ENCODE measurements around the gene ACVR1.

ACVR1 gene

DNA sequence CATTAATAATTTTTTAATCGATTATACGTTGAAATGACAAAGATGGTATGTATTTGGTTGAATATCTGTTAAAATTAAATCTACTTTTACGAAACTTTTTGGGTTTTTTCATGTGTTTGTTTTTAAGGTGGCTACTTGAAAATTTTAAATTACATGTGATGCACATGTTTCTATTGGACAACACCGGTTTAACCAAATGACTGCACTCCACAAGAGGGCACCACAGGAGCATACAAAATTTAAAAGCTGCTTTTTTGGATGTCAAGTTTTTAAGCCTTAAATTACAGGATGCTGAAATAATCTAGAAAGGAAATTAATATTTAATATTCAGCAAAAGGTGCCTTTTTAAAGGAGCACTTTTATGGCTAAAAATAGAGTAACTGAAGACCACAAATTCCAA, 98.7 kb downstream of the ACVR1 start:
- H3K9me3 ChIP-seq (replicated peaks in 1 of 2; ENCODE audit: control insufficient read depth in 2 of 2, insufficient read depth in 1 of 2, low read depth in 1 of 2, low read length in 2 of 2), result no peaks in the 10 kb centered on the region
- no peak overlapping the region for H2BK12ac ChIP-seq (ENCODE audit: low read length)
- no peak overlapping the region for H2BK5ac ChIP-seq (ENCODE audit: low read length)
- H3K4me3 ChIP-seq (ENCODE audit: low read length in 2 of 2), result no peak overlapping the region
- no peak overlapping the region for H3K27ac ChIP-seq (replicated peaks; ENCODE audit: low read length)
- no peak overlapping the region for H4K91ac ChIP-seq (ENCODE audit: low read depth, low read length, poor library complexity)
- no peak overlapping the region for H2AFZ ChIP-seq (ENCODE audit: low read length)
- H3K23ac ChIP-seq (ENCODE audit: low read depth, low read length, poor library complexity), result no peak overlapping the region
- H3K18ac ChIP-seq (ENCODE audit: low read length), result no peak overlapping the region
- 100% methylated on average over 2 of the region's 4 CpGs; no CpG with 5 or more reads in 1 of the 2 donors for WGBS, 2 donors (ENCODE audit: extremely low coverage in 2 of 2, insufficient read length in 2 of 2, insufficient replicate concordance in 1 of 2)
- no peak overlapping the region for H2BK15ac ChIP-seq (ENCODE audit: low read length)
- H2AK5ac ChIP-seq (ENCODE audit: low read depth, low read length), result no peak overlapping the region
- no peak for DNase-seq (ENCODE audit: low spot score)
- no peak overlapping the region for H3K14ac ChIP-seq (ENCODE audit: low read length)
- H3K4me1 ChIP-seq (ENCODE audit: control insufficient read depth in 2 of 2, insufficient read depth in 1 of 2, low read depth in 1 of 2, low read length in 2 of 2), result no peaks in the 10 kb centered on the region
- H2BK120ac ChIP-seq (ENCODE audit: low read depth, low read length), result no peak overlapping the region
- H4K8ac ChIP-seq (ENCODE audit: low read depth, low read length), result no peak overlapping the region
- peaks cover 7 to 38% of the 10 kb centered on the region in 2 donors for H3K36me3 ChIP-seq (replicated peaks in 1 of 2; ENCODE audit: control insufficient read depth in 2 of 2, insufficient read depth in 2 of 2, low read length in 2 of 2)
- H3K4me2 ChIP-seq (ENCODE audit: insufficient read depth, low read length, poor library complexity, severe bottlenecking), result no peak overlapping the region
- H3K27me3 ChIP-seq (ENCODE audit: control insufficient read depth in 3 of 3, insufficient read depth in 3 of 3, low read depth in 1 of 3, low read length in 3 of 3), result no peaks in the 10 kb centered on the region
- no peak overlapping the region for H3K4ac ChIP-seq (ENCODE audit: low read length)
- H3K79me1 ChIP-seq (ENCODE audit: low read depth, low read length), result no peaks in the 10 kb centered on the region
- no peak overlapping the region for H3K9ac ChIP-seq (ENCODE audit: low read depth, low read length, poor library complexity)

DNA sequence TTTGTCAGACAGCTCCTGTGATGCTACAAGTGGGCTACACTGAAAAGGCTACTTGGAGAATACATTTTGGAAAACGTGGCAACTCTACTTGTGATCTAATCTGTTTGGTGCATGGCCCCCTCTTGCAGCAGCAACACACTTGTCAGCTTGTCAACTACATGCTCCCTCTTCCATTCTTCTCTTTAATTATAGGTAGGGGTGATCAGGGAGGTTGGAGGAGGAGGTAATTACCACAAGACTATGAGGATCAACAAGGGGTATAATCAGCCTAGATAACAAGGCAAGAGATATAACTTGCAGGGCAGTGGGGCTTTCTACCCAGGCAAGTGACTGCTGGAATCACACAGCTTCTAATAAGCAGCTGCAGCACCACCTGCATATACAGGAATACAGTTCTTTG, 104.9 kb downstream of the ACVR1 start:
- Histone ChIP-seq H2BK15ac (ENCODE audit: low read length) (no peak overlapping the region), H3K18ac (ENCODE audit: low read length) (no peak overlapping the region), H3K36me3 (replicated peaks in 1 of 2; ENCODE audit: control insufficient read depth in 2 of 2, insufficient read depth in 2 of 2, low read length in 2 of 2) (peaks cover 0 to 61% of the 10 kb centered on the region in 2 donors), H2BK5ac (ENCODE audit: low read length) (no peak overlapping the region), H2AK5ac (ENCODE audit: low read depth, low read length) (no peak overlapping the region), H3K23ac (ENCODE audit: low read depth, low read length, poor library complexity) (no peak overlapping the region), H2AFZ (ENCODE audit: low read length) (no peak overlapping the region), H3K79me1 (ENCODE audit: low read depth, low read length) (no peaks in the 10 kb centered on the region), H3K14ac (ENCODE audit: low read length) (no peak overlapping the region), H3K9me3 (replicated peaks in 1 of 2; ENCODE audit: control insufficient read depth in 2 of 2, insufficient read depth in 1 of 2, low read depth in 1 of 2, low read length in 2 of 2) (no peaks in the 10 kb centered on the region), H4K91ac (ENCODE audit: low read depth, low read length, poor library complexity) (no peak overlapping the region), H3K27ac (replicated peaks; ENCODE audit: low read length) (no peak overlapping the region), H3K9ac (ENCODE audit: low read depth, low read length, poor library complexity) (no peak overlapping the region), H3K4me3 (ENCODE audit: low read length in 2 of 2) (no peak overlapping the region), H2BK12ac (ENCODE audit: low read length) (no peak overlapping the region), H3K4me1 (ENCODE audit: control insufficient read depth in 2 of 2, insufficient read depth in 1 of 2, low read depth in 1 of 2, low read length in 2 of 2) (no peaks in the 10 kb centered on the region), H3K27me3 (ENCODE audit: control insufficient read depth in 3 of 3, insufficient read depth in 3 of 3, low read depth in 1 of 3, low read length in 3 of 3) (no peaks in the 10 kb centered on the region), H2BK120ac (ENCODE audit: low read depth, low read length) (no peak overlapping the region), H3K4ac (ENCODE audit: low read length) (no peak overlapping the region), H4K8ac (ENCODE audit: low read depth, low read length) (no peak overlapping the region), H3K4me2 (ENCODE audit: insufficient read depth, low read length, poor library complexity, severe bottlenecking) (no peak overlapping the region)
- WGBS, 2 donors (ENCODE audit: extremely low coverage in 2 of 2, insufficient read length in 2 of 2, insufficient replicate concordance in 1 of 2), result no CpG with 5 or more reads among the region's 1 CpG
- no peak for DNase-seq (ENCODE audit: low spot score)

DNA sequence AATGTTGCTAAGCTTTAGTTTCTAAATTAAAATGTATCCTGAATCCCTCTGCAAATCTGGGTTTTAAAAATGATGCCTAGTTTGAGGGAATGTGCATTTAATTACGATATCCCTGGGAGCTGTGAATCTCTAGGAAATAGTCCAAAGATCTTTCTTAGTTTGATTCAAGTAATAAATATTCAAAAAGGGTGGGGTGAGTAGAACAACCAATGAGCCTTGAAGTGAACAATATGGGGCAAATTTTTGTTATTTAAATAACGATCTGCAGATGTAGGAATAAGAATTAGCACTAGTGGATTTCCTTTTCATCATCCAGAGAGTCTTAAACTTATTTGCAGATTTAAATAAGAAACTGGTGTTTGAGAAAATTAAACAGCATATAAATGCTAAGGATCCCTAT, 106.3 kb downstream of the ACVR1 start:
- H3K4me1 ChIP-seq (ENCODE audit: control insufficient read depth in 2 of 2, insufficient read depth in 1 of 2, low read depth in 1 of 2, low read length in 2 of 2), result no peaks in the 10 kb centered on the region
- H2BK120ac ChIP-seq (ENCODE audit: low read depth, low read length), result no peak overlapping the region
- H3K14ac ChIP-seq (ENCODE audit: low read length), result no peak overlapping the region
- H3K27ac ChIP-seq (replicated peaks; ENCODE audit: low read length), result no peak overlapping the region
- H2BK5ac ChIP-seq (ENCODE audit: low read length), result no peak overlapping the region
- WGBS, 2 donors (ENCODE audit: extremely low coverage in 2 of 2, insufficient read length in 2 of 2, insufficient replicate concordance in 1 of 2), result no CpG with 5 or more reads among the region's 2 CpGs
- H2AFZ ChIP-seq (ENCODE audit: low read length), result no peak overlapping the region
- H3K79me1 ChIP-seq (ENCODE audit: low read depth, low read length), result no peaks in the 10 kb centered on the region
- no peaks in the 10 kb centered on the region for H3K9me3 ChIP-seq (replicated peaks in 1 of 2; ENCODE audit: control insufficient read depth in 2 of 2, insufficient read depth in 1 of 2, low read depth in 1 of 2, low read length in 2 of 2)
- H3K9ac ChIP-seq (ENCODE audit: low read depth, low read length, poor library complexity), result no peak overlapping the region
- H2BK15ac ChIP-seq (ENCODE audit: low read length), result no peak overlapping the region
- H4K8ac ChIP-seq (ENCODE audit: low read depth, low read length), result no peak overlapping the region
- no peak overlapping the region for H3K4me2 ChIP-seq (ENCODE audit: insufficient read depth, low read length, poor library complexity, severe bottlenecking)
- no peak overlapping the region for H3K4me3 ChIP-seq (ENCODE audit: low read length in 2 of 2)
- no peak overlapping the region for H2BK12ac ChIP-seq (ENCODE audit: low read length)
- H3K4ac ChIP-seq (ENCODE audit: low read length), result no peak overlapping the region
- H2AK5ac ChIP-seq (ENCODE audit: low read depth, low read length), result no peak overlapping the region
- no peak for DNase-seq (ENCODE audit: low spot score)
- no peak overlapping the region for H3K18ac ChIP-seq (ENCODE audit: low read length)
- H3K23ac ChIP-seq (ENCODE audit: low read depth, low read length, poor library complexity), result no peak overlapping the region
- H4K91ac ChIP-seq (ENCODE audit: low read depth, low read length, poor library complexity), result no peak overlapping the region
- H3K27me3 ChIP-seq (ENCODE audit: control insufficient read depth in 3 of 3, insufficient read depth in 3 of 3, low read depth in 1 of 3, low read length in 3 of 3), result no peaks in the 10 kb centered on the region
- H3K36me3 ChIP-seq (replicated peaks in 1 of 2; ENCODE audit: control insufficient read depth in 2 of 2, insufficient read depth in 2 of 2, low read length in 2 of 2), result peaks cover 2 to 65% of the 10 kb centered on the region in 2 donors

DNA sequence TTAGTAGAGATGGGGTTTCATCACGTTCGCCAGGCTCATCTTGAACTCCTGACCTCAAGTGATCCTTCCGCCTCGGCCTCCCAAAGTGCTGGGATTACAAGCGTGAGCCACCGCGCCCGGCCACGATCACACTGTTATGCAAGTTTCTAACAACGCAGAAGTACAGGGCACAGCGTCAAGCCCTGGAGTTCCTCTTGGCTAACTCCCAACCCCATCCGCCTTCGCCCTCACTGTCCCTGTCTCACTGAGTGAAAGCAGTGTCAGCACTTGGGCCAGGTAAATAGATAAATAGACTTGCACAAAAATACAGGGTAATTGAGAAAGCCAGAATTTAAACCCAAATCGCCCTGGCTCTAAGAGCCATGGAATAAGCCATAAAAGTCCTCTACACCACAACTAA, 111.7 kb downstream of the ACVR1 start:
- no peak overlapping the region for H2BK12ac ChIP-seq (ENCODE audit: low read length)
- H2BK120ac ChIP-seq (ENCODE audit: low read depth, low read length), result no peak overlapping the region
- no peaks in the 10 kb centered on the region for H3K79me1 ChIP-seq (ENCODE audit: low read depth, low read length)
- no CpG with 5 or more reads among the region's 14 CpGs for WGBS, 2 donors (ENCODE audit: extremely low coverage in 2 of 2, insufficient read length in 2 of 2, insufficient replicate concordance in 1 of 2)
- H2AFZ ChIP-seq (ENCODE audit: low read length), result no peak overlapping the region
- H3K9me3 ChIP-seq (replicated peaks in 1 of 2; ENCODE audit: control insufficient read depth in 2 of 2, insufficient read depth in 1 of 2, low read depth in 1 of 2, low read length in 2 of 2), result peaks cover 0 to 3% of the 10 kb centered on the region in 2 donors
- peaks cover 2 to 42% of the 10 kb centered on the region in 2 donors for H3K36me3 ChIP-seq (replicated peaks in 1 of 2; ENCODE audit: control insufficient read depth in 2 of 2, insufficient read depth in 2 of 2, low read length in 2 of 2)
- DNase-seq (ENCODE audit: low spot score), result no peak
- H2BK5ac ChIP-seq (ENCODE audit: low read length), result no peak overlapping the region
- no peak overlapping the region for H2BK15ac ChIP-seq (ENCODE audit: low read length)
- no peak overlapping the region for H4K91ac ChIP-seq (ENCODE audit: low read depth, low read length, poor library complexity)
- H3K4me1 ChIP-seq (ENCODE audit: control insufficient read depth in 2 of 2, insufficient read depth in 1 of 2, low read depth in 1 of 2, low read length in 2 of 2), result no peaks in the 10 kb centered on the region
- H3K4ac ChIP-seq (ENCODE audit: low read length), result no peak overlapping the region
- no peaks in the 10 kb centered on the region for H3K27me3 ChIP-seq (ENCODE audit: control insufficient read depth in 3 of 3, insufficient read depth in 3 of 3, low read depth in 1 of 3, low read length in 3 of 3)
- H3K27ac ChIP-seq (replicated peaks; ENCODE audit: low read length), result no peak overlapping the region
- no peak overlapping the region for H2AK5ac ChIP-seq (ENCODE audit: low read depth, low read length)
- H4K8ac ChIP-seq (ENCODE audit: low read depth, low read length), result no peak overlapping the region
- no peak overlapping the region for H3K9ac ChIP-seq (ENCODE audit: low read depth, low read length, poor library complexity)
- no peak overlapping the region for H3K23ac ChIP-seq (ENCODE audit: low read depth, low read length, poor library complexity)
- no peak overlapping the region for H3K14ac ChIP-seq (ENCODE audit: low read length)
- no peak overlapping the region for H3K18ac ChIP-seq (ENCODE audit: low read length)
- no peak overlapping the region for H3K4me3 ChIP-seq (ENCODE audit: low read length in 2 of 2)
- no peak overlapping the region for H3K4me2 ChIP-seq (ENCODE audit: insufficient read depth, low read length, poor library complexity, severe bottlenecking)
